H1 (cell line): ENCODE data around the gene ZNF221. TPM values are rescaled to one million over a fixed set of nuclear protein-coding genes. Genes with fewer than 3 reads are reported as not detected.

ENCODE experiments used
- CTCF ChIA-PET: fragments of 300-600 bp; sonication (Branson Sonifier 250); formaldehyde crosslinking; loops from one replicate; lab custom pipeline; 2021; ENCODE audit not compliant: partially characterized antibody; lab: Charles Lee
- POLR2A ChIA-PET: fragments of 300-600 bp; sonication (Branson Sonifier 250); formaldehyde crosslinking; loops from one replicate; lab custom pipeline; 2021; ENCODE audit warnings: inconsistent platforms; ENCODE audit not compliant: partially characterized antibody; lab: Charles Lee
- DNase-seq, 2 experiments: peaks; one replicate each; pipeline versions ENCODE4 v3.0.0 to v3.0.0-alpha.2; 2010 to 2022; ENCODE audit warnings: low spot score in 2 of 2, low read depth in 1 of 2, mixed read lengths in 1 of 2
- FAIRE-seq: peaks from 2 replicates; lab custom pipeline; 2011; peaks lifted over from hg19 to GRCh38; lab: Jason Lieb, UNC
- H2AFZ ChIP-seq: 2 replicates; pipeline ENCODE4 v1.8.1; 2012; ENCODE audit warnings: low read length, inconsistent platforms
- H2AK5ac ChIP-seq: 2 replicates; pipeline ENCODE4 v1.6.1; 2013; ENCODE audit warnings: low read depth, low read length
- H2BK120ac ChIP-seq: replicated peaks from 2 replicates; pipeline ENCODE3; 2013; ENCODE audit warnings: low read depth, low read length, inconsistent platforms
- H2BK12ac ChIP-seq: 2 replicates; pipeline ENCODE4 v1.6.1; 2013; ENCODE audit warnings: low read depth, low read length
- H2BK15ac ChIP-seq: 2 replicates; pipeline ENCODE4 v1.6.1; 2013; ENCODE audit warnings: low read length
- H2BK20ac ChIP-seq: 2 replicates; pipeline ENCODE4 v1.6.1; 2013; ENCODE audit warnings: low read length
- H2BK5ac ChIP-seq: 2 replicates; pipeline ENCODE4 v1.6.1; 2013; ENCODE audit warnings: low read depth, low read length
- H3K14ac ChIP-seq: 2 replicates; pipeline ENCODE4 v1.6.1; 2013; ENCODE audit warnings: inconsistent platforms; ENCODE audit not compliant: insufficient read length
- H3K18ac ChIP-seq: 2 replicates; pipeline ENCODE4 v1.6.1; 2013; ENCODE audit warnings: low read length; ENCODE audit errors: extremely low read depth
- H3K23ac ChIP-seq: 2 replicates; pipeline ENCODE4 v1.6.1; 2013; ENCODE audit warnings: inconsistent platforms; ENCODE audit not compliant: insufficient read length
- H3K23me2 ChIP-seq: 2 replicates; pipeline ENCODE4 v1.6.1; 2013; ENCODE audit warnings: low read depth, low read length
- H3K27ac ChIP-seq: 2 replicates; pipeline ENCODE4 v1.6.1; 2011; ENCODE audit warnings: low read depth, low read length, inconsistent platforms
- H3K27me3 ChIP-seq, 4 experiments: replicated peaks in 1 of 4; 1 replicate in 1 of 4; 2 replicates in 3 of 4; pipeline versions ENCODE4 v1.6.1 to v1.8.1; 2011 to 2013; ENCODE audit warnings: low read length in 3 of 4, mild to moderate bottlenecking in 3 of 4, inconsistent platforms in 2 of 4, mixed read lengths in 2 of 4, moderate library complexity in 1 of 4; ENCODE audit not compliant: control insufficient read depth in 3 of 4, insufficient read depth in 3 of 4; ENCODE audit errors: extremely low read depth in 1 of 4
- H3K36me3 ChIP-seq, 4 experiments: 2 replicates each; pipeline versions ENCODE4 v1.6.1 to v1.8.1; 2011 to 2013; ENCODE audit warnings: mild to moderate bottlenecking in 4 of 4, low read length in 3 of 4, moderate library complexity in 2 of 4, control low read depth in 1 of 4, inconsistent platforms in 1 of 4; ENCODE audit not compliant: insufficient read depth in 4 of 4, control insufficient read depth in 2 of 4
- H3K4ac ChIP-seq: replicated peaks from 2 replicates; pipeline ENCODE3; 2013; ENCODE audit warnings: low read length, low read depth, mixed read lengths, inconsistent platforms; ENCODE audit not compliant: insufficient read length
- H3K4me1 ChIP-seq, 4 experiments: replicated peaks in 1 of 4; 1 replicate in 1 of 4; 2 replicates in 3 of 4; pipeline versions ENCODE4 v1.6.1 to v1.8.1; 2011 to 2013; ENCODE audit warnings: low read length in 3 of 4, inconsistent platforms in 2 of 4, mixed read lengths in 1 of 4; ENCODE audit not compliant: insufficient read depth in 4 of 4, control insufficient read depth in 3 of 4
- H3K4me2 ChIP-seq, 2 experiments: 2 replicates each; pipeline versions ENCODE4 v1.6.1 to v1.8.1; 2011 to 2013; ENCODE audit warnings: low read depth in 2 of 2, low read length in 2 of 2, control low read depth in 1 of 2, inconsistent platforms in 1 of 2, mild to moderate bottlenecking in 1 of 2; ENCODE audit not compliant: insufficient read depth in 1 of 2
- H3K4me3 ChIP-seq, 4 experiments: fragments of 200-600, 300-600 bp in 1 of 4; sonication (generic), shearing (Covaris generic), sonication (Bioruptor Twin) in 1 of 4; 2 replicates each; pipeline versions ENCODE4 v1.5.1 to v1.8.1; 2011 to 2016; ENCODE audit warnings: low read length in 4 of 4, low read depth in 3 of 4, control low read depth in 2 of 4, inconsistent platforms in 2 of 4, mild to moderate bottlenecking in 2 of 4, mixed read lengths in 1 of 4, moderate library complexity in 1 of 4; ENCODE audit not compliant: insufficient read depth in 2 of 4; ENCODE audit errors: extremely low read depth in 1 of 4
- H3K56ac ChIP-seq: replicated peaks from 2 replicates; pipeline ENCODE3; 2013; ENCODE audit warnings: low read depth, mild to moderate bottlenecking, mixed read lengths, low read length, inconsistent platforms; ENCODE audit not compliant: insufficient read length
- H3K79me1 ChIP-seq: 2 replicates; pipeline ENCODE4 v1.6.1; 2013; ENCODE audit warnings: low read depth, low read length, control low read depth
- H3K79me2 ChIP-seq, 2 experiments: 2 replicates each; pipeline versions ENCODE4 v1.6.1 to v1.8.1; 2012 to 2013; ENCODE audit warnings: low read length in 2 of 2, mild to moderate bottlenecking in 2 of 2, inconsistent platforms in 1 of 2; ENCODE audit not compliant: insufficient read depth in 2 of 2, control insufficient read depth in 1 of 2
- H3K9ac ChIP-seq, 4 experiments: replicated peaks in 1 of 4; 1 replicate in 1 of 4; 2 replicates in 3 of 4; pipeline versions ENCODE4 v1.6.1 to v1.8.1; 2011 to 2013; ENCODE audit warnings: low read depth in 3 of 4, low read length in 3 of 4, control low read depth in 2 of 4, mild to moderate bottlenecking in 2 of 4, moderate library complexity in 2 of 4, inconsistent platforms in 1 of 4; ENCODE audit errors: extremely low read depth in 1 of 4
- H3K9me3 ChIP-seq, 2 experiments: 2 replicates each; pipeline versions ENCODE4 v1.6.1 to v1.8.1; 2012 to 2013; ENCODE audit warnings: mild to moderate bottlenecking in 2 of 2, moderate library complexity in 2 of 2, control low read depth in 1 of 2, inconsistent platforms in 1 of 2, low read depth in 1 of 2, low read length in 1 of 2, mixed read lengths in 1 of 2; ENCODE audit not compliant: insufficient read depth in 2 of 2
- H4K20me1 ChIP-seq, 2 experiments: replicated peaks in 1 of 2; 2 replicates each; pipeline versions ENCODE3 to v1.8.1; 2011 to 2013; ENCODE audit warnings: inconsistent platforms in 2 of 2, low read length in 2 of 2, mild to moderate bottlenecking in 1 of 2; ENCODE audit not compliant: insufficient read depth in 2 of 2, control insufficient read depth in 1 of 2
- H4K5ac ChIP-seq: 2 replicates; pipeline ENCODE4 v1.6.1; 2013; ENCODE audit warnings: low read length, low read depth, mixed read lengths, inconsistent platforms; ENCODE audit not compliant: insufficient read length
- H4K8ac ChIP-seq: 2 replicates; pipeline ENCODE4 v1.8.0; 2013; ENCODE audit warnings: mild to moderate bottlenecking, moderate library complexity, low read length, inconsistent platforms; ENCODE audit not compliant: insufficient read depth; ENCODE audit errors: extremely low read depth
- H4K91ac ChIP-seq: replicated peaks from 2 replicates; pipeline ENCODE3; 2013; ENCODE audit warnings: low read length, mixed read lengths, inconsistent platforms; ENCODE audit not compliant: insufficient read length
- CHD2 ChIP-seq: IDR thresholded peaks from 2 replicates; pipeline ENCODE4 v1.6.1; 2012; ENCODE audit warnings: low read length, improper control_type of control experiment
- CREB1 ChIP-seq: IDR thresholded peaks from 2 replicates; pipeline ENCODE4 v1.6.1; 2012; ENCODE audit warnings: inconsistent platforms
- FOSL1 ChIP-seq: IDR thresholded peaks from 2 replicates; pipeline ENCODE4 v1.6.1; 2011; ENCODE audit warnings: mild to moderate bottlenecking, low read depth, low read length, moderate library complexity; ENCODE audit not compliant: insufficient read depth
- RFX5 ChIP-seq: IDR thresholded peaks from 2 replicates; pipeline ENCODE4 v1.6.1; 2011; ENCODE audit warnings: low read depth, low read length, improper control_type of control experiment, borderline replicate concordance
- WGBS, 2 experiments: shearing (Covaris generic) in 1 of 2; methylation state at CpG; one replicate each; pipeline versions ENCODE4 v1.1.6 to v1.1.7; 2013 to 2015; ENCODE audit warnings: low lambda C conversion rate in 2 of 2, mixed read lengths in 2 of 2, inconsistent platforms in 1 of 2, low coverage in 1 of 2, missing lambda C conversion rate in 1 of 2; ENCODE audit not compliant: insufficient replicate concordance in 2 of 2, insufficient coverage in 1 of 2, insufficient read length in 1 of 2; ENCODE audit errors: extremely low coverage in 1 of 2, missing lambda C conversion rate in 1 of 2; 5-methylcytosine and 5-hydroxymethylcytosine counted together
- polyA plus RNA-seq, 7 experiments: library from polyadenylated mRNA; depleted of rRNA in 3 of 7; stranded (reverse) in 5 of 7; unstranded in 2 of 7; fragments of >200 nt in 5 of 7; fragments of 200-250 nt in 2 of 7; gene quantifications; 1 replicate in 5 of 7; 2 replicates in 1 of 7; 4 replicates in 1 of 7; pipeline versions ENCODE4 v1.2.1 to v1.2.3, GENCODE V29; 2011 to 2013; ENCODE audit warnings: missing spikeins in 2 of 7, mixed read lengths in 2 of 7
- total RNA-seq: library from RNA; stranded (reverse); fragmentation: NEBNext Ultra II Directional; extraction: Animal tissue kit (Norgen Biotek cat#: 25700); gene quantifications from 2 replicates; pipeline ENCODE4 v1.2.1, GENCODE V29; 2021

The ZNF221 gene
- total and polyA plus RNA-seq, 2 of the 8 experiments (the other 6 are each of a cell fraction or from before 2014, with no cell fraction given) = 0.50 to 8.4 TPM

- H3K79me2 ChIP-seq = no peaks in the 10 kb centered on the region; a peak in 1 of 4 replicates
- no peak overlapping the region for H2BK120ac ChIP-seq
- CTCF ChIA-PET = interaction anchor here (0.7 kb wide), 1 partner anchor 1886 kb away, joined by 3 read pairs; no protein-coding TSS in a partner anchor
- FAIRE-seq = no peak
- H3K4me1 ChIP-seq = no peaks in the 10 kb centered on the region
- no peak overlapping the region for H3K4me2 ChIP-seq
- POLR2A ChIA-PET = no interaction called here
- no peak overlapping the region for H2AFZ ChIP-seq
- H3K56ac ChIP-seq = no peak overlapping the region
- no peaks in the 10 kb centered on the region for H3K23me2 ChIP-seq
- no peak overlapping the region for H2BK15ac ChIP-seq
- no peak overlapping the region for H4K5ac ChIP-seq
- no peaks in the 10 kb centered on the region for H4K20me1 ChIP-seq
- peaks cover 2% of the 10 kb centered on the region; the same call in 1 of the 2 replicates for H3K79me1 ChIP-seq
- no peak overlapping the region for H3K14ac ChIP-seq
- no peak overlapping the region for H3K9ac ChIP-seq
- peaks cover 0 to 3% (median 0%) of the 10 kb centered on the region in 4 experiments; a peak in 2 of 8 replicates for H3K36me3 ChIP-seq
- no peaks in the 10 kb centered on the region for H3K27me3 ChIP-seq
- no peak overlapping the region for H4K8ac ChIP-seq
- no peak overlapping the region for H2AK5ac ChIP-seq
- peaks cover 27 to 30% of the 10 kb centered on the region in 2 experiments for H3K9me3 ChIP-seq
- no peak overlapping the region for H4K91ac ChIP-seq
- H2BK20ac ChIP-seq = no peak overlapping the region
- TF ChIP-seq CREB1 (no peak), RFX5 (no peak), CHD2 (no peak), FOSL1 (no peak)
- TF ChIP-seq, all 59 proteins: peak for 0
- Histone ChIP-seq H3K23ac (no peak overlapping the region), H2BK5ac (no peak overlapping the region), H3K4ac (no peak overlapping the region), H3K27ac (no peak overlapping the region), H3K18ac (no peak overlapping the region), H2BK12ac (no peak overlapping the region), H3K4me3 (no peak overlapping the region)
- WGBS, 2 experiments = 81% methylated on average over 3 of the region's 3 CpGs; no CpG with 5 or more reads in 1 of the 2 experiments
- no peak for DNase-seq
These were observed 5.8 kb downstream of the ZNF221 start for GRCh38 chr19:43956827-43957226.
